Ishikawa (cell line): ENCODE measurements around the gene ETV3L.

Experiments
- CEBPB ChIP-seq: IDR thresholded peaks from 2 replicates; pipeline ENCODE4 v1.6.1; 2012
- CREB1 ChIP-seq: IDR thresholded peaks from 2 replicates; pipeline ENCODE4 v1.6.1; 2012; ENCODE audit warnings: low read depth
- EGR1 ChIP-seq: IDR thresholded peaks from 2 replicates; pipeline ENCODE4 v1.6.1; 2012
- EP300 ChIP-seq: IDR thresholded peaks from 2 replicates; pipeline ENCODE4 v1.6.1; 2012; ENCODE audit warnings: borderline replicate concordance
- FOXM1 ChIP-seq: IDR thresholded peaks from 2 replicates; pipeline ENCODE4 v1.6.1; 2012; ENCODE audit warnings: low read depth, borderline replicate concordance
- NFIC ChIP-seq: IDR thresholded peaks from 2 replicates; pipeline ENCODE4 v1.6.1; 2012
- RAD21 ChIP-seq: IDR thresholded peaks from 2 replicates; pipeline ENCODE4 v1.6.1; 2012; ENCODE audit warnings: low read depth
- TAF1 ChIP-seq: IDR thresholded peaks from 2 replicates; pipeline ENCODE4 v1.6.1; 2012; ENCODE audit warnings: low read depth, mild to moderate bottlenecking
- TCF12 ChIP-seq: IDR thresholded peaks from 2 replicates; pipeline ENCODE4 v1.6.1; 2012; ENCODE audit warnings: low read depth
- TEAD4 ChIP-seq: IDR thresholded peaks from 2 replicates; pipeline ENCODE4 v1.6.1; 2012
- YY1 ChIP-seq: IDR thresholded peaks from 2 replicates; pipeline ENCODE4 v1.6.1; 2012; ENCODE audit warnings: low read depth
- ZBTB7A ChIP-seq: IDR thresholded peaks from 2 replicates; pipeline ENCODE4 v1.6.1; 2012; ENCODE audit warnings: low read depth
- TF ChIP-seq, protein P1 (sequence below): IDR thresholded peaks from 2 replicates; pipeline ENCODE4 v1.6.1; 2012; ENCODE audit warnings: low read depth, mild to moderate bottlenecking
- TF ChIP-seq, protein P2 (sequence below): IDR thresholded peaks from 2 replicates; pipeline ENCODE4 v1.6.1; 2012
- TF ChIP-seq, protein P3 (sequence below): IDR thresholded peaks from 2 replicates; pipeline ENCODE4 v1.6.1; 2012

ETV3L gene

DNA sequence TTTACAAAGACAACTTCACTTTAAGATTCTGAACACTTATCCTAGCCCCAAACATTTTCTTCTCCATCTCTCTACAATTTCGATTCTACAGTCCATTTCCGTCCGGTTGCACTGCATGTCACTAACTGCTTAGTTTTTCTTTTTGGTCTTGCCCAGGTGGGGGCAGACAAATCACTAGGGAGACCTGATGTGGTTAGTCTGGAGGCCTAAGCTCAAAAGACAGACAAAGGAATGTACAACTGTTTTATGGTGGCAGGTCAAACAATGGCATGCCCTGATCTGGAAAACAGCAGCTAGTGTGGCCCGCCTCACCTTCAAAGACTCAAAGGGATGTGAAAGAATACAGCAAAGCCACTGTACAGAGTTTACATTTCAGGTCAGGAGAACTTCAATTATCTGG, 34.8 kb upstream of the ETV3L start:
- TF ChIP-seq ZBTB7A (no peak), FOXM1 (no peak), EP300 (no peak), TAF1 (no peak), CEBPB (no peak), EGR1 (no peak), RAD21 (no peak), TEAD4 (no peak), CREB1 (no peak), NFIC (no peak), YY1 (no peak), TCF12 (no peak)
- TF ChIP-seq, protein P1, sequence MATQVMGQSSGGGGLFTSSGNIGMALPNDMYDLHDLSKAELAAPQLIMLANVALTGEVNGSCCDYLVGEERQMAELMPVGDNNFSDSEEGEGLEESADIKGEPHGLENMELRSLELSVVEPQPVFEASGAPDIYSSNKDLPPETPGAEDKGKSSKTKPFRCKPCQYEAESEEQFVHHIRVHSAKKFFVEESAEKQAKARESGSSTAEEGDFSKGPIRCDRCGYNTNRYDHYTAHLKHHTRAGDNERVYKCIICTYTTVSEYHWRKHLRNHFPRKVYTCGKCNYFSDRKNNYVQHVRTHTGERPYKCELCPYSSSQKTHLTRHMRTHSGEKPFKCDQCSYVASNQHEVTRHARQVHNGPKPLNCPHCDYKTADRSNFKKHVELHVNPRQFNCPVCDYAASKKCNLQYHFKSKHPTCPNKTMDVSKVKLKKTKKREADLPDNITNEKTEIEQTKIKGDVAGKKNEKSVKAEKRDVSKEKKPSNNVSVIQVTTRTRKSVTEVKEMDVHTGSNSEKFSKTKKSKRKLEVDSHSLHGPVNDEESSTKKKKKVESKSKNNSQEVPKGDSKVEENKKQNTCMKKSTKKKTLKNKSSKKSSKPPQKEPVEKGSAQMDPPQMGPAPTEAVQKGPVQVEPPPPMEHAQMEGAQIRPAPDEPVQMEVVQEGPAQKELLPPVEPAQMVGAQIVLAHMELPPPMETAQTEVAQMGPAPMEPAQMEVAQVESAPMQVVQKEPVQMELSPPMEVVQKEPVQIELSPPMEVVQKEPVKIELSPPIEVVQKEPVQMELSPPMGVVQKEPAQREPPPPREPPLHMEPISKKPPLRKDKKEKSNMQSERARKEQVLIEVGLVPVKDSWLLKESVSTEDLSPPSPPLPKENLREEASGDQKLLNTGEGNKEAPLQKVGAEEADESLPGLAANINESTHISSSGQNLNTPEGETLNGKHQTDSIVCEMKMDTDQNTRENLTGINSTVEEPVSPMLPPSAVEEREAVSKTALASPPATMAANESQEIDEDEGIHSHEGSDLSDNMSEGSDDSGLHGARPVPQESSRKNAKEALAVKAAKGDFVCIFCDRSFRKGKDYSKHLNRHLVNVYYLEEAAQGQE: no peak
- TF ChIP-seq, protein P2, sequence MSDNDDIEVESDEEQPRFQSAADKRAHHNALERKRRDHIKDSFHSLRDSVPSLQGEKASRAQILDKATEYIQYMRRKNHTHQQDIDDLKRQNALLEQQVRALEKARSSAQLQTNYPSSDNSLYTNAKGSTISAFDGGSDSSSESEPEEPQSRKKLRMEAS: no peak
- TF ChIP-seq, protein P3, sequence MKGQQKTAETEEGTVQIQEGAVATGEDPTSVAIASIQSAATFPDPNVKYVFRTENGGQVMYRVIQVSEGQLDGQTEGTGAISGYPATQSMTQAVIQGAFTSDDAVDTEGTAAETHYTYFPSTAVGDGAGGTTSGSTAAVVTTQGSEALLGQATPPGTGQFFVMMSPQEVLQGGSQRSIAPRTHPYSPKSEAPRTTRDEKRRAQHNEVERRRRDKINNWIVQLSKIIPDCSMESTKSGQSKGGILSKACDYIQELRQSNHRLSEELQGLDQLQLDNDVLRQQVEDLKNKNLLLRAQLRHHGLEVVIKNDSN: no peak

DNA sequence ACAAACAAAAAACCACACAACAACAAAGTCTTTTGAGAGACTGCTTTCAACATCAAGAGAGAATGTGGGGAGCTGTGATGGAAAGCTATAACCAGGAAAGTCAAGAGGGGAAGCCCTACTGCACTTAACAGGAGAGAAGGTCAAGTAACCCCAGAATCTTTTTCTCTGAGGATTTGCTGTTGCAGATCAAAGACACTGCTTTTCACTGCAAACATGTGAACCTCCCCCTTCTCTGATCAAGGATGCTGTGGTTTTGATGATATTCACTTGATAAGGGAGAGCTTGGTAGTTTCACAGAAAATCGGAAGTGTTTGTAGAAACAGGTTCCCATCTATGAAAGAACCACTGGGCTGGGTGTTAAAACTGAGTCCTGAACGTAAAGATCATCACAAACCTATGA, 33.8 kb upstream of the ETV3L start:
- TF ChIP-seq FOXM1: no peak
- TF ChIP-seq, protein P1: no peak
- no peak for TF ChIP-seq EP300
- TF ChIP-seq CEBPB: no peak
- no peak for TF ChIP-seq RAD21
- TF ChIP-seq, protein P2: no peak
- no peak for TF ChIP-seq NFIC
- TF ChIP-seq YY1: no peak
- no peak for TF ChIP-seq TEAD4
- no peak for TF ChIP-seq EGR1
- TF ChIP-seq ZBTB7A: no peak
- TF ChIP-seq, protein P3: no peak
- TF ChIP-seq TCF12: no peak
- no peak for TF ChIP-seq TAF1

DNA sequence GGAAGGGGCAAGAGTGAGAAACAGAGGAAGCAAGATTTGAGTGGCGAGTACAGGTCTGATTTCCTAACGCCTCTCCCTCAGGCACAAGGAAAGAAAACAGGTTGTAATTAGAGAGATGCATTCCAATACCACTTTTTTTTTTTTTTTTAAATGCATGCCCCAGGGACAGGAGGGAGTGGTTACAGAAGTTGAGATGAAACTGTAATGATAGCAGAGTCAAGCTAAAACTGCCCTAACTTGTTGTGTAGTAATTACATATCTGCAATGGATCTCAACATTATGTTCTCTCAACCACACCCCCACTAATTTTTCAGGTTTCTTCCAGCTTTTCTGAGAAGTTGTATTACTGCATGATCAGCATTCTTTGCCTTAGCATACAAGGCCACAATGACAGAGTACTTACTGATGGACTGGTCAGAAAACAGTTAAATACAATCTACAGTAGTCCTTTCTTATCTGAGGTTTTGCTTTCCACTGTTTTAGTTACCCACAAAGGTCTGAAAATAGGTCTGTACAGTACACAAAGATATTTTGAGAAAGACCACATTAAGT, 33.1 kb upstream of the ETV3L start:
- no peak for TF ChIP-seq TCF12
- TF ChIP-seq TEAD4: no peak
- TF ChIP-seq RAD21: no peak

DNA sequence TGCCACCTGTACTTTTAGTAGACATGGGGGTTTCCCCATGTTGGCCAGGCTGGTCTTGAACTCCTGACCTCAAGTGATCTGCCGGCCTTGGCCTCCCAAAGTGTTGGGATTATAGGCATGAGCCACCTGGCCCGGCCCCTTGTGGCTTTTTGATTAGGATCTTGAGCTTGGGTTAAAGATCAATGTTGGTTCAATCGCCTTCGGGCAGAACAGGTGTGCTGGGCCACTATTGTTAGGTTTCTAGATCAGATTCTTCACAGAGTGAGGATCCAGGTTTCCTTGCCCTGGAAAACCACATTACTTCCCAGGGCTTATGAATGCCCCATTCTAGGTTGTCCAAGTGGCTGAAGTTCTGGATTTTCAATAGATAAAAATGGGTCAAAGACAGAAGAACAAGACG, 32.5 kb upstream of the ETV3L start:
- TF ChIP-seq TEAD4: no peak
- TF ChIP-seq NFIC: no peak
- TF ChIP-seq YY1: no peak
- no peak for TF ChIP-seq TAF1
- no peak for TF ChIP-seq TCF12
- TF ChIP-seq CREB1: no peak
- no peak for TF ChIP-seq CEBPB
- TF ChIP-seq ZBTB7A: no peak
- TF ChIP-seq RAD21: no peak
- TF ChIP-seq, protein P1: no peak
- no peak for TF ChIP-seq EP300
- TF ChIP-seq, protein P2: no peak
- TF ChIP-seq EGR1: no peak
- TF ChIP-seq, protein P3: no peak
- no peak for TF ChIP-seq FOXM1
